Neural progenitor cell (in vitro differentiated cells): ENCODE data around the gene KDM2A. TPM values are rescaled to one million over a fixed set of nuclear protein-coding genes. Genes with fewer than 3 reads are reported as not detected.
A peak's percentile ranks its signal among the peaks of the same experiment; 100 is the strongest.

Experiments
- DNase-seq: peaks from one replicate; pipeline ENCODE4 v3.0.0-alpha.2; 2016; ENCODE audit warnings: low spot score
- H2AFZ ChIP-seq: fragments of 200-600 bp; sonication (generic); replicated peaks from 2 replicates; pipeline ENCODE4 v1.6.1; 2016; ENCODE audit warnings: antibody characterized with exemption
- H3F3A ChIP-seq: fragments of 200-600 bp; sonication (generic); 2 replicates; pipeline ENCODE4 v1.6.1; 2016; ENCODE audit warnings: antibody characterized with exemption, low read depth
- H3K27ac ChIP-seq: fragments of 200-600 bp; sonication (generic); 2 replicates; pipeline ENCODE4 v1.5.1; 2016; ENCODE audit warnings: mild to moderate bottlenecking
- H3K27me3 ChIP-seq: fragments of 200-600 bp; sonication (generic); 2 replicates; pipeline ENCODE4 v1.6.1; 2016; ENCODE audit warnings: mild to moderate bottlenecking, moderate library complexity
- H3K36me3 ChIP-seq: fragments of 200-600 bp; sonication (generic); 2 replicates; pipeline ENCODE4 v1.5.1; 2016
- H3K4me1 ChIP-seq: fragments of 200-600 bp; sonication (generic); 2 replicates; pipeline ENCODE4 v1.6.1; 2016; ENCODE audit warnings: mixed run types
- H3K4me2 ChIP-seq: fragments of 200-600 bp; sonication (generic); 2 replicates; pipeline ENCODE4 v1.6.1; 2016
- H3K4me3 ChIP-seq: fragments of 200-600 bp; sonication (generic); 2 replicates; pipeline ENCODE4 v1.5.1; 2016
- H3K79me2 ChIP-seq: fragments of 200-600 bp; sonication (generic); 2 replicates; pipeline ENCODE4 v1.6.1; 2016; ENCODE audit warnings: low read depth
- H3K9ac ChIP-seq: fragments of 200-600 bp; sonication (generic); 2 replicates; pipeline ENCODE4 v1.6.1; 2016
- H3K9me3 ChIP-seq: fragments of 200-600 bp; sonication (generic); 2 replicates; pipeline ENCODE4 v1.5.1; 2016; ENCODE audit warnings: low read depth
- H4K20me1 ChIP-seq: fragments of 200-600 bp; sonication (generic); 2 replicates; pipeline ENCODE4 v1.6.1; 2016; ENCODE audit warnings: low read depth
- H3K27ac Mint-ChIP-seq: 3 replicates; pipeline ENCODE4 v1.8.0; 2021; ENCODE audit warnings: mixed read lengths
- H3K27me3 Mint-ChIP-seq: 2 replicates; pipeline ENCODE4 v1.8.0; 2022; ENCODE audit warnings: low read depth, mild to moderate bottlenecking, inconsistent platforms, moderate library complexity, mixed read lengths; ENCODE audit not compliant: insufficient read depth
- H3K36me3 Mint-ChIP-seq: 3 replicates; pipeline ENCODE4 v1.8.0; 2021; ENCODE audit warnings: mixed read lengths
- H3K4me1 Mint-ChIP-seq: 3 replicates; pipeline ENCODE4 v1.8.0; 2021; ENCODE audit warnings: mixed read lengths
- H3K4me3 Mint-ChIP-seq: 3 replicates; pipeline ENCODE4 v1.8.0; 2021; ENCODE audit warnings: mild to moderate bottlenecking, moderate library complexity, mixed read lengths
- H3K9me3 Mint-ChIP-seq: 3 replicates; pipeline ENCODE4 v1.8.0; 2020; ENCODE audit warnings: mixed read lengths
- CTCF ChIP-seq: fragments of 200-600 bp; sonication (generic); IDR thresholded peaks from 2 replicates; pipeline ENCODE4 v1.5.1; 2017; ENCODE audit warnings: antibody characterized with exemption, mild to moderate bottlenecking
- EZH2 ChIP-seq: fragments of 200-600 bp; sonication (generic); IDR thresholded peaks from 2 replicates; pipeline ENCODE4 v1.6.1; 2017; ENCODE audit warnings: antibody characterized with exemption, mild to moderate bottlenecking, moderate library complexity
- EZH2phosphoT487 ChIP-seq: fragments of 200-600 bp; sonication (generic); IDR thresholded peaks from 2 replicates; pipeline ENCODE4 v1.6.1; 2017; ENCODE audit warnings: antibody characterized with exemption
- total RNA-seq: library from RNA; depleted of rRNA; stranded (reverse); fragments of >200 nt; gene quantifications from 2 replicates; pipeline ENCODE4 v1.2.3, GENCODE V29; 2015; ENCODE audit warnings: low replicate concordance

The KDM2A gene
- total RNA-seq, 1 donor from 2014 or later, result 49.5 TPM

GRCh38 chr11:67264260-67264659 lies 145.2 kb downstream of the KDM2A start:
- peak overlapping the region; percentile 13 for H3K4me3 Mint-ChIP-seq
- peaks cover 46% of the 10 kb centered on the region for H3K4me1 Mint-ChIP-seq

GRCh38 chr11:67264877-67265632 lies 146.0 kb downstream of the KDM2A start:
- peaks cover 35% of the 10 kb centered on the region for H3K79me2 ChIP-seq
- H3K27me3 ChIP-seq, result peaks cover 27% of the 10 kb centered on the region
- peaks cover 54% of the 10 kb centered on the region for H3K4me1 Mint-ChIP-seq
- H3K4me1 ChIP-seq, result peaks cover 18% of the 10 kb centered on the region
- peak overlapping the region; percentile 89 for H3K4me3 Mint-ChIP-seq
- no peak overlapping the region for H3K4me2 ChIP-seq
- H3K9me3 Mint-ChIP-seq, result no peaks in the 10 kb centered on the region
- H3K36me3 Mint-ChIP-seq, result peaks cover 2% of the 10 kb centered on the region
- H3K36me3 ChIP-seq, result no peaks in the 10 kb centered on the region
- no peak overlapping the region for H2AFZ ChIP-seq
- H3K27ac Mint-ChIP-seq, result peak overlapping the region; percentile 1
- no peak overlapping the region for H3K4me3 ChIP-seq
- H3F3A ChIP-seq, result peaks cover 43% of the 10 kb centered on the region
- H3K27ac ChIP-seq, result no peak overlapping the region
- peaks cover 36% of the 10 kb centered on the region for H4K20me1 ChIP-seq
- H3K27me3 Mint-ChIP-seq, result peaks cover 12% of the 10 kb centered on the region
- no peaks in the 10 kb centered on the region for H3K9me3 ChIP-seq
- H3K9ac ChIP-seq, result no peak overlapping the region
- no peak for DNase-seq
- no peak for TF ChIP-seq EZH2
- TF ChIP-seq EZH2phosphoT487, result no peak

More at GRCh38 chr11:67264260-67264659, 145.2 kb downstream of the KDM2A start:
- H3K27me3 ChIP-seq, result peaks cover 27% of the 10 kb centered on the region
- H3K79me2 ChIP-seq, result peaks cover 27% of the 10 kb centered on the region
- H3K27ac Mint-ChIP-seq, result no peak overlapping the region
- no peak overlapping the region for H3K4me3 ChIP-seq
- no peaks in the 10 kb centered on the region for H3K9me3 ChIP-seq
- H3F3A ChIP-seq, result peaks cover 40% of the 10 kb centered on the region
- H3K4me1 ChIP-seq, result peaks cover 10% of the 10 kb centered on the region
- no peak for DNase-seq
- peaks cover 12% of the 10 kb centered on the region for H3K27me3 Mint-ChIP-seq
- no peak overlapping the region for H3K9ac ChIP-seq
- H2AFZ ChIP-seq, result no peak overlapping the region
- H3K4me2 ChIP-seq, result no peak overlapping the region
- H3K36me3 Mint-ChIP-seq, result peaks cover 5% of the 10 kb centered on the region
- H3K36me3 ChIP-seq, result no peaks in the 10 kb centered on the region
- no peak overlapping the region for H3K27ac ChIP-seq
- H4K20me1 ChIP-seq, result peaks cover 28% of the 10 kb centered on the region
- no peaks in the 10 kb centered on the region for H3K9me3 Mint-ChIP-seq
- TF ChIP-seq EZH2phosphoT487, result no peak
- TF ChIP-seq CTCF, result no peak
- no peak for TF ChIP-seq EZH2

GRCh38 chr11:67265633-67266448 lies 146.8 kb downstream of the KDM2A start:
- H3K4me1 ChIP-seq, result peaks cover 26% of the 10 kb centered on the region
- TF ChIP-seq CTCF (peak; percentile 65), EZH2phosphoT487 (no peak)
- peaks cover 58% of the 10 kb centered on the region for H3K4me1 Mint-ChIP-seq
- peaks cover 44% of the 10 kb centered on the region for H4K20me1 ChIP-seq
- H3K4me3 Mint-ChIP-seq, result peak overlapping the region; percentile 89
- H3K27ac ChIP-seq, result no peak overlapping the region
- H3K27ac Mint-ChIP-seq, result peak overlapping the region; percentile 87
- H3F3A ChIP-seq, result peaks cover 47% of the 10 kb centered on the region
- H3K36me3 Mint-ChIP-seq, result peaks cover 2% of the 10 kb centered on the region
- H2AFZ ChIP-seq, result no peak overlapping the region
- peak; percentile 89 for DNase-seq
- H3K9ac ChIP-seq, result no peak overlapping the region
- H3K4me2 ChIP-seq, result no peak overlapping the region
- H3K79me2 ChIP-seq, result peaks cover 38% of the 10 kb centered on the region
- H3K27me3 Mint-ChIP-seq, result peaks cover 12% of the 10 kb centered on the region
- H3K36me3 ChIP-seq, result no peaks in the 10 kb centered on the region
- H3K9me3 Mint-ChIP-seq, result no peaks in the 10 kb centered on the region
- peaks cover 27% of the 10 kb centered on the region for H3K27me3 ChIP-seq
- H3K4me3 ChIP-seq, result no peak overlapping the region
- H3K9me3 ChIP-seq, result no peaks in the 10 kb centered on the region
